H1 (cell line): ENCODE data around the gene CYP27C1. TPM values are rescaled to one million over a fixed set of nuclear protein-coding genes. Genes with fewer than 3 reads are reported as not detected.
A peak's percentile ranks its signal among the peaks of the same experiment; 100 is the strongest.

Source experiments
- CTCF ChIA-PET: fragments of 300-600 bp; sonication (Branson Sonifier 250); formaldehyde crosslinking; loops from one replicate; lab custom pipeline; 2021; ENCODE audit not compliant: partially characterized antibody; lab: Charles Lee
- POLR2A ChIA-PET: fragments of 300-600 bp; sonication (Branson Sonifier 250); formaldehyde crosslinking; loops from one replicate; lab custom pipeline; 2021; ENCODE audit warnings: inconsistent platforms; ENCODE audit not compliant: partially characterized antibody; lab: Charles Lee
- DNase-seq, 2 experiments: peaks; one replicate each; pipeline versions ENCODE4 v3.0.0 to v3.0.0-alpha.2; 2010 to 2022; ENCODE audit warnings: low spot score in 2 of 2, low read depth in 1 of 2, mixed read lengths in 1 of 2
- FAIRE-seq: peaks from 2 replicates; lab custom pipeline; 2011; peaks lifted over from hg19 to GRCh38; lab: Jason Lieb, UNC
- H2AFZ ChIP-seq: 2 replicates; pipeline ENCODE4 v1.8.1; 2012; ENCODE audit warnings: low read length, inconsistent platforms
- H2AK5ac ChIP-seq: 2 replicates; pipeline ENCODE4 v1.6.1; 2013; ENCODE audit warnings: low read depth, low read length
- H2BK120ac ChIP-seq: replicated peaks from 2 replicates; pipeline ENCODE3; 2013; ENCODE audit warnings: low read depth, low read length, inconsistent platforms
- H2BK12ac ChIP-seq: 2 replicates; pipeline ENCODE4 v1.6.1; 2013; ENCODE audit warnings: low read depth, low read length
- H2BK15ac ChIP-seq: 2 replicates; pipeline ENCODE4 v1.6.1; 2013; ENCODE audit warnings: low read length
- H2BK20ac ChIP-seq: 2 replicates; pipeline ENCODE4 v1.6.1; 2013; ENCODE audit warnings: low read length
- H2BK5ac ChIP-seq: 2 replicates; pipeline ENCODE4 v1.6.1; 2013; ENCODE audit warnings: low read depth, low read length
- H3K14ac ChIP-seq: 2 replicates; pipeline ENCODE4 v1.6.1; 2013; ENCODE audit warnings: inconsistent platforms; ENCODE audit not compliant: insufficient read length
- H3K18ac ChIP-seq: 2 replicates; pipeline ENCODE4 v1.6.1; 2013; ENCODE audit warnings: low read length; ENCODE audit errors: extremely low read depth
- H3K23ac ChIP-seq: 2 replicates; pipeline ENCODE4 v1.6.1; 2013; ENCODE audit warnings: inconsistent platforms; ENCODE audit not compliant: insufficient read length
- H3K23me2 ChIP-seq: 2 replicates; pipeline ENCODE4 v1.6.1; 2013; ENCODE audit warnings: low read depth, low read length
- H3K27ac ChIP-seq: 2 replicates; pipeline ENCODE4 v1.6.1; 2011; ENCODE audit warnings: low read depth, low read length, inconsistent platforms
- H3K27me3 ChIP-seq, 4 experiments: replicated peaks in 1 of 4; 1 replicate in 1 of 4; 2 replicates in 3 of 4; pipeline versions ENCODE4 v1.6.1 to v1.8.1; 2011 to 2013; ENCODE audit warnings: low read length in 3 of 4, mild to moderate bottlenecking in 3 of 4, inconsistent platforms in 2 of 4, mixed read lengths in 2 of 4, moderate library complexity in 1 of 4; ENCODE audit not compliant: control insufficient read depth in 3 of 4, insufficient read depth in 3 of 4; ENCODE audit errors: extremely low read depth in 1 of 4
- H3K36me3 ChIP-seq, 4 experiments: 2 replicates each; pipeline versions ENCODE4 v1.6.1 to v1.8.1; 2011 to 2013; ENCODE audit warnings: mild to moderate bottlenecking in 4 of 4, low read length in 3 of 4, moderate library complexity in 2 of 4, control low read depth in 1 of 4, inconsistent platforms in 1 of 4; ENCODE audit not compliant: insufficient read depth in 4 of 4, control insufficient read depth in 2 of 4
- H3K4ac ChIP-seq: replicated peaks from 2 replicates; pipeline ENCODE3; 2013; ENCODE audit warnings: low read length, low read depth, mixed read lengths, inconsistent platforms; ENCODE audit not compliant: insufficient read length
- H3K4me1 ChIP-seq, 4 experiments: replicated peaks in 1 of 4; 1 replicate in 1 of 4; 2 replicates in 3 of 4; pipeline versions ENCODE4 v1.6.1 to v1.8.1; 2011 to 2013; ENCODE audit warnings: low read length in 3 of 4, inconsistent platforms in 2 of 4, mixed read lengths in 1 of 4; ENCODE audit not compliant: insufficient read depth in 4 of 4, control insufficient read depth in 3 of 4
- H3K4me2 ChIP-seq, 2 experiments: 2 replicates each; pipeline versions ENCODE4 v1.6.1 to v1.8.1; 2011 to 2013; ENCODE audit warnings: low read depth in 2 of 2, low read length in 2 of 2, control low read depth in 1 of 2, inconsistent platforms in 1 of 2, mild to moderate bottlenecking in 1 of 2; ENCODE audit not compliant: insufficient read depth in 1 of 2
- H3K4me3 ChIP-seq, 4 experiments: fragments of 200-600, 300-600 bp in 1 of 4; sonication (generic), shearing (Covaris generic), sonication (Bioruptor Twin) in 1 of 4; 2 replicates each; pipeline versions ENCODE4 v1.5.1 to v1.8.1; 2011 to 2016; ENCODE audit warnings: low read length in 4 of 4, low read depth in 3 of 4, control low read depth in 2 of 4, inconsistent platforms in 2 of 4, mild to moderate bottlenecking in 2 of 4, mixed read lengths in 1 of 4, moderate library complexity in 1 of 4; ENCODE audit not compliant: insufficient read depth in 2 of 4; ENCODE audit errors: extremely low read depth in 1 of 4
- H3K56ac ChIP-seq: replicated peaks from 2 replicates; pipeline ENCODE3; 2013; ENCODE audit warnings: low read depth, mild to moderate bottlenecking, mixed read lengths, low read length, inconsistent platforms; ENCODE audit not compliant: insufficient read length
- H3K79me1 ChIP-seq: 2 replicates; pipeline ENCODE4 v1.6.1; 2013; ENCODE audit warnings: low read depth, low read length, control low read depth
- H3K79me2 ChIP-seq, 2 experiments: 2 replicates each; pipeline versions ENCODE4 v1.6.1 to v1.8.1; 2012 to 2013; ENCODE audit warnings: low read length in 2 of 2, mild to moderate bottlenecking in 2 of 2, inconsistent platforms in 1 of 2; ENCODE audit not compliant: insufficient read depth in 2 of 2, control insufficient read depth in 1 of 2
- H3K9ac ChIP-seq, 4 experiments: replicated peaks in 1 of 4; 1 replicate in 1 of 4; 2 replicates in 3 of 4; pipeline versions ENCODE4 v1.6.1 to v1.8.1; 2011 to 2013; ENCODE audit warnings: low read depth in 3 of 4, low read length in 3 of 4, control low read depth in 2 of 4, mild to moderate bottlenecking in 2 of 4, moderate library complexity in 2 of 4, inconsistent platforms in 1 of 4; ENCODE audit errors: extremely low read depth in 1 of 4
- H3K9me3 ChIP-seq, 2 experiments: 2 replicates each; pipeline versions ENCODE4 v1.6.1 to v1.8.1; 2012 to 2013; ENCODE audit warnings: mild to moderate bottlenecking in 2 of 2, moderate library complexity in 2 of 2, control low read depth in 1 of 2, inconsistent platforms in 1 of 2, low read depth in 1 of 2, low read length in 1 of 2, mixed read lengths in 1 of 2; ENCODE audit not compliant: insufficient read depth in 2 of 2
- H4K20me1 ChIP-seq, 2 experiments: replicated peaks in 1 of 2; 2 replicates each; pipeline versions ENCODE3 to v1.8.1; 2011 to 2013; ENCODE audit warnings: inconsistent platforms in 2 of 2, low read length in 2 of 2, mild to moderate bottlenecking in 1 of 2; ENCODE audit not compliant: insufficient read depth in 2 of 2, control insufficient read depth in 1 of 2
- H4K5ac ChIP-seq: 2 replicates; pipeline ENCODE4 v1.6.1; 2013; ENCODE audit warnings: low read length, low read depth, mixed read lengths, inconsistent platforms; ENCODE audit not compliant: insufficient read length
- H4K8ac ChIP-seq: 2 replicates; pipeline ENCODE4 v1.8.0; 2013; ENCODE audit warnings: mild to moderate bottlenecking, moderate library complexity, low read length, inconsistent platforms; ENCODE audit not compliant: insufficient read depth; ENCODE audit errors: extremely low read depth
- H4K91ac ChIP-seq: replicated peaks from 2 replicates; pipeline ENCODE3; 2013; ENCODE audit warnings: low read length, mixed read lengths, inconsistent platforms; ENCODE audit not compliant: insufficient read length
- CBX5 ChIP-seq: fragments of 300-800, 300-1000 bp; sonication (generic); IDR thresholded peaks from 2 replicates; pipeline ENCODE4 v1.7.1; 2016; ENCODE audit warnings: antibody characterized with exemption, low read length, low read depth
- EP300 ChIP-seq, 2 experiments: IDR thresholded peaks; 1 replicate in 1 of 2; 2 replicates in 1 of 2; pipeline ENCODE4 v1.6.1; 2011 to 2012; ENCODE audit warnings: low read depth in 2 of 2, low read length in 2 of 2, mild to moderate bottlenecking in 2 of 2, borderline replicate concordance in 1 of 2, inconsistent platforms in 1 of 2, moderate library complexity in 1 of 2
- WGBS, 2 experiments: shearing (Covaris generic) in 1 of 2; methylation state at CpG; one replicate each; pipeline versions ENCODE4 v1.1.6 to v1.1.7; 2013 to 2015; ENCODE audit warnings: low lambda C conversion rate in 2 of 2, mixed read lengths in 2 of 2, inconsistent platforms in 1 of 2, low coverage in 1 of 2, missing lambda C conversion rate in 1 of 2; ENCODE audit not compliant: insufficient replicate concordance in 2 of 2, insufficient coverage in 1 of 2, insufficient read length in 1 of 2; ENCODE audit errors: extremely low coverage in 1 of 2, missing lambda C conversion rate in 1 of 2; 5-methylcytosine and 5-hydroxymethylcytosine counted together
- polyA plus RNA-seq, 7 experiments: library from polyadenylated mRNA; depleted of rRNA in 3 of 7; stranded (reverse) in 5 of 7; unstranded in 2 of 7; fragments of >200 nt in 5 of 7; fragments of 200-250 nt in 2 of 7; gene quantifications; 1 replicate in 5 of 7; 2 replicates in 1 of 7; 4 replicates in 1 of 7; pipeline versions ENCODE4 v1.2.1 to v1.2.3, GENCODE V29; 2011 to 2013; ENCODE audit warnings: missing spikeins in 2 of 7, mixed read lengths in 2 of 7
- total RNA-seq: library from RNA; stranded (reverse); fragmentation: NEBNext Ultra II Directional; extraction: Animal tissue kit (Norgen Biotek cat#: 25700); gene quantifications from 2 replicates; pipeline ENCODE4 v1.2.1, GENCODE V29; 2021
- TF ChIP-seq, protein P1 (sequence below), 3 experiments: IDR thresholded peaks; 1 replicate in 2 of 3; 2 replicates in 1 of 3; pipeline versions ENCODE4 v1.5.1 to v1.6.1; 2011; ENCODE audit warnings: low read length in 3 of 3, mild to moderate bottlenecking in 3 of 3, inconsistent platforms in 2 of 3, low read depth in 1 of 3, moderate library complexity in 1 of 3; ENCODE audit not compliant: insufficient read depth in 1 of 3; ENCODE audit errors: control extremely low read depth in 1 of 3

CYP27C1 gene
- total and polyA plus RNA-seq, 2 of the 8 experiments (the other 6 are each of a cell fraction or from before 2014, with no cell fraction given), result 1.3 to 3.2 TPM

- Histone ChIP-seq H3K4me1 (peaks cover 0 to 16% (median 9%) of the 10 kb centered on the region in 4 experiments; a peak in 6 of 7 replicates), H3K79me2 (no peaks in the 10 kb centered on the region), H2AK5ac (no peak overlapping the region), H3K27me3 (no peaks in the 10 kb centered on the region), H3K9ac (no peak overlapping the region), H2BK15ac (no peak overlapping the region), H2BK20ac (no peak overlapping the region), H3K14ac (no peak overlapping the region), H4K8ac (no peak overlapping the region), H4K91ac (no peak overlapping the region), H3K9me3 (no peaks in the 10 kb centered on the region), H3K36me3 (no peaks in the 10 kb centered on the region), H2BK12ac (no peak overlapping the region), H3K79me1 (no peaks in the 10 kb centered on the region), H4K5ac (no peak overlapping the region), H3K4ac (no peak overlapping the region), H3K56ac (no peak overlapping the region), H3K23me2 (no peaks in the 10 kb centered on the region), H3K23ac (no peak overlapping the region), H2BK5ac (peak overlapping the region; percentile 35; the same call in 1 of the 2 replicates), H3K18ac (no peak overlapping the region), H2BK120ac (no peak overlapping the region), H2AFZ (no peak overlapping the region), H4K20me1 (no peaks in the 10 kb centered on the region), H3K27ac (no peak overlapping the region), H3K4me2 (no peak overlapping the region), H3K4me3 (no peak overlapping the region)
- ChIA-PET POLR2A (interaction anchor here (0.6 to 1.2 kb wide), 3 partner anchors 23 to 66 kb away, joined by 3 to 4 read pairs (median 3); partner anchors contain the start of gene CYP27C1), CTCF (interaction anchor here (0.6 to 1.7 kb wide), 51 partner anchors 9 to 285 kb away, joined by 3 to 17 read pairs (median 5); partner anchors contain the start of gene ERCC3)
- WGBS, 2 experiments, result 58% methylated on average over 19 of the region's 19 CpGs; no CpG with 5 or more reads in 1 of the 2 experiments
- DNase-seq, result peak in 1 of 2 experiments; percentile 86
- FAIRE-seq, result no peak
- TF ChIP-seq, protein P1, sequence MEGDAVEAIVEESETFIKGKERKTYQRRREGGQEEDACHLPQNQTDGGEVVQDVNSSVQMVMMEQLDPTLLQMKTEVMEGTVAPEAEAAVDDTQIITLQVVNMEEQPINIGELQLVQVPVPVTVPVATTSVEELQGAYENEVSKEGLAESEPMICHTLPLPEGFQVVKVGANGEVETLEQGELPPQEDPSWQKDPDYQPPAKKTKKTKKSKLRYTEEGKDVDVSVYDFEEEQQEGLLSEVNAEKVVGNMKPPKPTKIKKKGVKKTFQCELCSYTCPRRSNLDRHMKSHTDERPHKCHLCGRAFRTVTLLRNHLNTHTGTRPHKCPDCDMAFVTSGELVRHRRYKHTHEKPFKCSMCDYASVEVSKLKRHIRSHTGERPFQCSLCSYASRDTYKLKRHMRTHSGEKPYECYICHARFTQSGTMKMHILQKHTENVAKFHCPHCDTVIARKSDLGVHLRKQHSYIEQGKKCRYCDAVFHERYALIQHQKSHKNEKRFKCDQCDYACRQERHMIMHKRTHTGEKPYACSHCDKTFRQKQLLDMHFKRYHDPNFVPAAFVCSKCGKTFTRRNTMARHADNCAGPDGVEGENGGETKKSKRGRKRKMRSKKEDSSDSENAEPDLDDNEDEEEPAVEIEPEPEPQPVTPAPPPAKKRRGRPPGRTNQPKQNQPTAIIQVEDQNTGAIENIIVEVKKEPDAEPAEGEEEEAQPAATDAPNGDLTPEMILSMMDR (IDR thresholded peaks at IDR 0.05; ENCODE audit: control extremely low read depth in 1 of 3, insufficient read depth in 1 of 3, low read depth in 1 of 3, low read length in 3 of 3), result peak; percentile 69 to 93 (median 87)
- TF ChIP-seq CBX5 (no peak), EP300 (IDR thresholded peaks at IDR 0.05; ENCODE audit: borderline replicate concordance in 1 of 2, low read depth in 2 of 2, low read length in 2 of 2) (no peak)
Measured at GRCh38 chr2:127197475-127198385, 22.4 kb downstream of the CYP27C1 start.
